ENCODE results near the gene KCNH1.

KCNH1 gene

DNA sequence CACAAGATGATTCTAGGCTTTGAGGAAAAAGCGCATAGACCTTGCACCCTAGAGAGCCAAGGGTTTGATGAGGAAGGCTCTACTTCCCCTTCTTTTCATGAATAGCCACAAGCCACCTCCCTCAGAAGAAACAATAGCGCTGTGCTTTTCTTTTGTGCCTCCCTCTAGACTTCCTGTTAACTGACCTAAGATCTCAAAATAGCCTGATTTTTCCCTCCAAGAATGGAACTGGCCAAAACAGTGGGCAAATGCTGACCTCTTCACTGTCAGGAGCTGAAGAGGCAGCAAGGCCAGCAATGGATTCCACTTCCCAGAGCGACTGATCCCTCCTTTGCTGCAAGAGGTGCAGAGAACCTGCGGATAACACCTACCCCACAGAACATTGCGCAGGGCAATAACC lies 362.8 kb downstream of the KCNH1 start:
- no peaks in the 10 kb centered on the region for H3K27me3 ChIP-seq (ENCODE audit: insufficient read depth, low read length, poor library complexity)
- H4K5ac ChIP-seq (ENCODE audit: low read length), result no peak overlapping the region
- no peak overlapping the region for H3K4me2 ChIP-seq (ENCODE audit: low read length)
- no peaks in the 10 kb centered on the region for H3K79me2 ChIP-seq (ENCODE audit: control insufficient read depth, insufficient read depth, low read length)
- WGBS (ENCODE audit: extremely low coverage, insufficient coverage, low lambda C conversion rate), result no CpG with 5 or more reads among the region's 5 CpGs
- H3K27ac ChIP-seq (ENCODE audit: low read depth, low read length), result no peak overlapping the region
- no peak overlapping the region for H3K56ac ChIP-seq (ENCODE audit: low read length)
- no peaks in the 10 kb centered on the region for H3K36me3 ChIP-seq (ENCODE audit: control insufficient read depth, insufficient read depth, low read length)
- H3K4ac ChIP-seq (ENCODE audit: low read depth, low read length), result no peak overlapping the region
- H4K8ac ChIP-seq (ENCODE audit: low read depth, low read length), result no peak overlapping the region
- no peak overlapping the region for H3K23ac ChIP-seq (ENCODE audit: low read length)
- no peak overlapping the region for H3K4me3 ChIP-seq (ENCODE audit: low read length)
- no peak overlapping the region for H2AK5ac ChIP-seq (ENCODE audit: low read length)
- no peak overlapping the region for H3K9ac ChIP-seq (ENCODE audit: low read length)
- H2BK5ac ChIP-seq (ENCODE audit: low read length), result no peak overlapping the region
- no peaks in the 10 kb centered on the region for H3K4me1 ChIP-seq (ENCODE audit: control insufficient read depth, low read depth, low read length)
- H3K18ac ChIP-seq (ENCODE audit: low read length), result no peak overlapping the region
- no peak for DNase-seq
- no peak overlapping the region for H2BK15ac ChIP-seq (replicated peaks; ENCODE audit: low read depth)
- no peaks in the 10 kb centered on the region for H3K79me1 ChIP-seq (ENCODE audit: low read length)
- H2BK120ac ChIP-seq (ENCODE audit: low read depth, low read length), result no peak overlapping the region

DNA sequence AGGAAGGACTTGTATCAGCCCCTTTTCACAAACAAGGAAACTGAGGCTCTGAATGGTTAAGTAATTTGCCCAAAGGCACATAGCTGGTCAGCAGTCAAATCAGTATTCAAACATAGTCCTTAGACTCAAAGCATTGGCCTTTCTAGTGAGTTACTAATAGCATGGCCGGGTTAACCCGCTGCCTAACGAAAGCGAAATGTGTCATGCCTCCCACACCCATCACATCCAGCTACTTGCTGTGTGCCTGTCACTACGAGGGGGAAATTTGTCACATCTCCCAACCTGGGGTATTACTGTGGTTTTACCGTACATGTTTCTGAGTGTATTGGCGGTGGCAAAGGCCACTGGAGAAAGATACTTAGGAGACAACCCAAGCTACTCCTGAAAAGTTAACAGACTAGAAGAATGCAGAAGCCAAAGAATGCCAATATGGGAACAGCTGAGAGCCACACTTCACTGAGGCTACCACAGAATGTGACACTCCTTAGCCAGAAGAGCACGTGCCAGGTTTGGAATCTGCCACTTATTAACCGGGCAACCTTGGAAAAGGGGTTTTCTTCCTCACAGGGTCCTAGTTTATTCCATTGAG lies 363.5 kb downstream of the KCNH1 start:
- Histone ChIP-seq H3K18ac (ENCODE audit: low read length) (no peak overlapping the region), H2BK5ac (ENCODE audit: low read length) (no peak overlapping the region), H4K8ac (ENCODE audit: low read depth, low read length) (no peak overlapping the region), H2BK15ac (replicated peaks; ENCODE audit: low read depth) (no peak overlapping the region), H3K4me2 (ENCODE audit: low read length) (no peak overlapping the region), H3K4ac (ENCODE audit: low read depth, low read length) (no peak overlapping the region), H3K36me3 (ENCODE audit: control insufficient read depth, insufficient read depth, low read length) (no peaks in the 10 kb centered on the region), H3K4me1 (ENCODE audit: control insufficient read depth, low read depth, low read length) (no peaks in the 10 kb centered on the region), H3K27ac (ENCODE audit: low read depth, low read length) (no peak overlapping the region), H3K79me2 (ENCODE audit: control insufficient read depth, insufficient read depth, low read length) (no peaks in the 10 kb centered on the region), H4K5ac (ENCODE audit: low read length) (no peak overlapping the region), H3K4me3 (ENCODE audit: low read length) (no peak overlapping the region), H3K27me3 (ENCODE audit: insufficient read depth, low read length, poor library complexity) (no peaks in the 10 kb centered on the region), H3K9ac (ENCODE audit: low read length) (no peak overlapping the region), H2BK120ac (ENCODE audit: low read depth, low read length) (no peak overlapping the region), H3K23ac (ENCODE audit: low read length) (no peak overlapping the region), H3K56ac (ENCODE audit: low read length) (no peak overlapping the region), H2AK5ac (ENCODE audit: low read length) (no peak overlapping the region), H3K79me1 (ENCODE audit: low read length) (no peaks in the 10 kb centered on the region)
- DNase-seq, result no peak
- WGBS (ENCODE audit: extremely low coverage, insufficient coverage, low lambda C conversion rate), result no CpG with 5 or more reads among the region's 9 CpGs

DNA sequence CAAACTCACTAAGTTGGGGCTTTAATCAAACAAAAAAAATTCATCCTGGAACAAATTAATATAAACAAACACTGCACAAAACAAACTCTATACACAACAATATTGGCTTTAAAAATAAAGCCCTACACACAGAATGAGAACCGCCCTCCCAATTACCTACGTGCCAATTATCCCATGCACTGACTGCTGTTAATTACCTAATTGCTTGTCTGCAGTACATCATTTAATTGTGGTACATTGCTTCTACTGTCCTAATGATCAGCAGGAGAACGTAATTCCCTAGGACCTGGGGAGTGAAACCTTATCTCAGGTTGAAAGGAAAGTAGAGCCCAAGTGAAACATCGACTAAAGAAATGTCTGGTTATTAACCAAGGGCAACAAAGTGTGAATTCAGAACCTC lies 364.5 kb downstream of the KCNH1 start:
- Histone ChIP-seq H3K79me1 (ENCODE audit: low read length) (no peaks in the 10 kb centered on the region), H3K4me3 (ENCODE audit: low read length) (no peak overlapping the region), H3K23ac (ENCODE audit: low read length) (no peak overlapping the region), H3K4ac (ENCODE audit: low read depth, low read length) (no peak overlapping the region), H3K18ac (ENCODE audit: low read length) (no peak overlapping the region), H3K9ac (ENCODE audit: low read length) (no peak overlapping the region), H2AK5ac (ENCODE audit: low read length) (no peak overlapping the region), H3K27me3 (ENCODE audit: insufficient read depth, low read length, poor library complexity) (no peaks in the 10 kb centered on the region), H2BK5ac (ENCODE audit: low read length) (no peak overlapping the region), H2BK120ac (ENCODE audit: low read depth, low read length) (no peak overlapping the region), H4K5ac (ENCODE audit: low read length) (no peak overlapping the region), H3K4me2 (ENCODE audit: low read length) (no peak overlapping the region), H3K56ac (ENCODE audit: low read length) (no peak overlapping the region), H2BK15ac (replicated peaks; ENCODE audit: low read depth) (no peak overlapping the region), H3K79me2 (ENCODE audit: control insufficient read depth, insufficient read depth, low read length) (no peaks in the 10 kb centered on the region), H3K27ac (ENCODE audit: low read depth, low read length) (no peak overlapping the region), H3K4me1 (ENCODE audit: control insufficient read depth, low read depth, low read length) (no peaks in the 10 kb centered on the region), H3K36me3 (ENCODE audit: control insufficient read depth, insufficient read depth, low read length) (no peaks in the 10 kb centered on the region), H4K8ac (ENCODE audit: low read depth, low read length) (no peak overlapping the region)
- no peak for DNase-seq
- no CpG with 5 or more reads among the region's 4 CpGs for WGBS (ENCODE audit: extremely low coverage, insufficient coverage, low lambda C conversion rate)

DNA sequence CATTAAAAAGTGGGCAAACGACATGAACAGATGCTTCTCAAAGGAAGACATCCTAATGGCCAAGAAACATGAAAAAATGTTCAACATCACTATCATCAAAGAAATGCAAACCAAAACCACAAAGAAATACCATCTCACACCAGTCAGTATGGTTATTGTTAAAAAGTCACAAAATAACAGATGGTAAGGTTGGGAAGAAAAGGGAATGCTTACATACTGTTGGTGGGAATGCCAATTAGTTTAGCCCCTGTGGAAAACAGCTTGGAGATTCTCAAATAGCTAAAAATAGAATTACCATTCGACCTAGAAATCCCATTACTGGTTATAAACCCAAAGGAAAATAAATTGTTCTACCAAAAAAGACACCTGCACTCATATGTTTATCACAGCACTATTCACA lies 369.4 kb downstream of the KCNH1 start:
- Histone ChIP-seq H2BK120ac (ENCODE audit: low read depth, low read length) (no peak overlapping the region), H3K4me2 (ENCODE audit: low read length) (no peak overlapping the region), H3K4ac (ENCODE audit: low read depth, low read length) (no peak overlapping the region), H3K4me1 (ENCODE audit: control insufficient read depth, low read depth, low read length) (no peaks in the 10 kb centered on the region), H3K18ac (ENCODE audit: low read length) (no peak overlapping the region), H4K5ac (ENCODE audit: low read length) (no peak overlapping the region), H3K23ac (ENCODE audit: low read length) (no peak overlapping the region), H3K79me2 (ENCODE audit: control insufficient read depth, insufficient read depth, low read length) (no peaks in the 10 kb centered on the region), H3K56ac (ENCODE audit: low read length) (no peak overlapping the region), H3K27ac (ENCODE audit: low read depth, low read length) (no peak overlapping the region), H3K36me3 (ENCODE audit: control insufficient read depth, insufficient read depth, low read length) (no peaks in the 10 kb centered on the region), H3K4me3 (ENCODE audit: low read length) (no peak overlapping the region), H3K27me3 (ENCODE audit: insufficient read depth, low read length, poor library complexity) (no peaks in the 10 kb centered on the region), H3K9ac (ENCODE audit: low read length) (no peak overlapping the region), H2AK5ac (ENCODE audit: low read length) (no peak overlapping the region), H3K79me1 (ENCODE audit: low read length) (no peaks in the 10 kb centered on the region), H2BK5ac (ENCODE audit: low read length) (no peak overlapping the region), H2BK15ac (replicated peaks; ENCODE audit: low read depth) (no peak overlapping the region), H4K8ac (ENCODE audit: low read depth, low read length) (no peak overlapping the region)
- DNase-seq, result no peak
- WGBS (ENCODE audit: extremely low coverage, insufficient coverage, low lambda C conversion rate), result no CpG with 5 or more reads among the region's 2 CpGs

DNA sequence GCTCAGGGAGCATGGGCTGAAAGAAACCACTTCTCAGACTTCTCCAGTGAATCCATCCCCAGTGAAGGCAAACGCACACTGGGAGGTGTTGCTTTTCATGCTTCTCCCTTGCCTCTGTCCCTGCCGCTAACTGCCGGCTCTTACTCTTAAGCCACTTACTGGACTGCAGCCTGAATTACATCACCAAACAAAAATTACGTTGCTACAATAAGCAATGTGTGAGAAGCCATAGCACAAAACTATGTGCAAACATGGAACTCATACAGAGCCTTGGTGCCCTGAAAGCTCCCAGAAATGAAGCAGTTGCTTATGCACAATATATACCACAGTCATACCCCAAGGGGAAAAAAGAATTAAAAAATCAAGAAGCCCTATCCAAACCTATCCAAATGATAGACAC lies 375.2 kb downstream of the KCNH1 start:
- no peak overlapping the region for H4K8ac ChIP-seq (ENCODE audit: low read depth, low read length)
- H3K18ac ChIP-seq (ENCODE audit: low read length), result no peak overlapping the region
- H3K79me2 ChIP-seq (ENCODE audit: control insufficient read depth, insufficient read depth, low read length), result no peaks in the 10 kb centered on the region
- no peak overlapping the region for H2BK5ac ChIP-seq (ENCODE audit: low read length)
- H3K4me3 ChIP-seq (ENCODE audit: low read length), result no peak overlapping the region
- no peak overlapping the region for H3K27ac ChIP-seq (ENCODE audit: low read depth, low read length)
- H3K4me1 ChIP-seq (ENCODE audit: control insufficient read depth, low read depth, low read length), result peaks cover 3% of the 10 kb centered on the region
- no peak for DNase-seq
- no peak overlapping the region for H3K4ac ChIP-seq (ENCODE audit: low read depth, low read length)
- no peak overlapping the region for H4K5ac ChIP-seq (ENCODE audit: low read length)
- H3K23ac ChIP-seq (ENCODE audit: low read length), result no peak overlapping the region
- no peak overlapping the region for H3K56ac ChIP-seq (ENCODE audit: low read length)
- no peak overlapping the region for H2BK120ac ChIP-seq (ENCODE audit: low read depth, low read length)
- H2AK5ac ChIP-seq (ENCODE audit: low read length), result no peak overlapping the region
- H3K27me3 ChIP-seq (ENCODE audit: insufficient read depth, low read length, poor library complexity), result no peaks in the 10 kb centered on the region
- WGBS (ENCODE audit: extremely low coverage, insufficient coverage, low lambda C conversion rate), result no CpG with 5 or more reads among the region's 4 CpGs
- no peak overlapping the region for H3K9ac ChIP-seq (ENCODE audit: low read length)
- no peak overlapping the region for H2BK15ac ChIP-seq (replicated peaks; ENCODE audit: low read depth)
- H3K4me2 ChIP-seq (ENCODE audit: low read length), result no peak overlapping the region
- no peaks in the 10 kb centered on the region for H3K36me3 ChIP-seq (ENCODE audit: control insufficient read depth, insufficient read depth, low read length)
- no peaks in the 10 kb centered on the region for H3K79me1 ChIP-seq (ENCODE audit: low read length)

DNA sequence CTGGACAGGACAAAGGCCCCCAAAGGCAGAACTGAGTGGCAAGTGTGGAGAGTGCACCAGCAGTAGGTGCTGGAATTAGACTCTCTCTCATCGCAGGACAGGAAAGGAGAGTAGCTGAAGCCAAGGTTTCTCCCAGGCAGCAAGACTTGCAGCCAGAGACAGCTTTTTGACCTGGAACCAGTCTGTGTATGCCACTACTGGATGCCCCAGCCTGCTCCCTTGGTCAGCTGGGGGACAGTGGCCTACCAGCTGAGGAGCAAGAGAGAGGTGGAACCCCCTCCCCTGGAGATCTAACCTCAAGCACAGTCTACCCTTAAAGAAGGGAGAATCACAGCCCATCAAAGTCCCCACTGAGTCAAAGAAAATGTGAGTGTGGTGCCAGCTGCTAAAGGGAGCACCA lies 375.7 kb downstream of the KCNH1 start:
- no peak for DNase-seq
- no peak overlapping the region for H2BK5ac ChIP-seq (ENCODE audit: low read length)
- no peaks in the 10 kb centered on the region for H3K27me3 ChIP-seq (ENCODE audit: insufficient read depth, low read length, poor library complexity)
- H3K4me3 ChIP-seq (ENCODE audit: low read length), result no peak overlapping the region
- H3K4me1 ChIP-seq (ENCODE audit: control insufficient read depth, low read depth, low read length), result peaks cover 3% of the 10 kb centered on the region
- no peak overlapping the region for H3K18ac ChIP-seq (ENCODE audit: low read length)
- no peak overlapping the region for H2BK15ac ChIP-seq (replicated peaks; ENCODE audit: low read depth)
- H4K8ac ChIP-seq (ENCODE audit: low read depth, low read length), result no peak overlapping the region
- no peak overlapping the region for H2BK120ac ChIP-seq (ENCODE audit: low read depth, low read length)
- WGBS (ENCODE audit: extremely low coverage, insufficient coverage, low lambda C conversion rate), result no CpG with 5 or more reads among the region's 1 CpG
- H3K36me3 ChIP-seq (ENCODE audit: control insufficient read depth, insufficient read depth, low read length), result no peaks in the 10 kb centered on the region
- no peaks in the 10 kb centered on the region for H3K79me2 ChIP-seq (ENCODE audit: control insufficient read depth, insufficient read depth, low read length)
- no peaks in the 10 kb centered on the region for H3K79me1 ChIP-seq (ENCODE audit: low read length)
- no peak overlapping the region for H3K56ac ChIP-seq (ENCODE audit: low read length)
- no peak overlapping the region for H4K5ac ChIP-seq (ENCODE audit: low read length)
- H3K27ac ChIP-seq (ENCODE audit: low read depth, low read length), result no peak overlapping the region
- no peak overlapping the region for H3K4ac ChIP-seq (ENCODE audit: low read depth, low read length)
- H3K9ac ChIP-seq (ENCODE audit: low read length), result no peak overlapping the region
- H3K23ac ChIP-seq (ENCODE audit: low read length), result no peak overlapping the region
- no peak overlapping the region for H3K4me2 ChIP-seq (ENCODE audit: low read length)
- H2AK5ac ChIP-seq (ENCODE audit: low read length), result no peak overlapping the region

Measured in mesendoderm (in vitro differentiated cells).